IPS-18a (cell line): Measurements from ENCODE around the gene MALT1.

Experiments
- H3K27ac ChIP-seq: one replicate; pipeline ENCODE4 v1.5.1; 2013; ENCODE audit warnings: low read length
- H3K27me3 ChIP-seq: one replicate; pipeline ENCODE4 v1.6.1; 2013; ENCODE audit warnings: mild to moderate bottlenecking, low read length; ENCODE audit not compliant: control insufficient read depth, insufficient read depth
- H3K36me3 ChIP-seq: one replicate; pipeline ENCODE4 v1.6.1; 2013; ENCODE audit warnings: low read depth, low read length; ENCODE audit not compliant: control insufficient read depth
- H3K4me1 ChIP-seq: one replicate; pipeline ENCODE4 v1.6.1; 2013; ENCODE audit warnings: low read depth, low read length; ENCODE audit not compliant: control insufficient read depth
- H3K4me3 ChIP-seq: one replicate; pipeline ENCODE4 v1.5.1; 2013; ENCODE audit warnings: low read length
- H3K9ac ChIP-seq: one replicate; pipeline ENCODE4 v1.6.1; 2013; ENCODE audit warnings: mild to moderate bottlenecking, low read length, moderate library complexity
- H3K9me3 ChIP-seq: one replicate; pipeline ENCODE4 v1.6.1; 2013; ENCODE audit warnings: low read depth, low read length; ENCODE audit not compliant: control insufficient read depth

Gene MALT1

GRCh38 chr18:58694720-58695468, 23.6 kb downstream of the MALT1 start:
- Histone ChIP-seq H3K4me1 (no peaks in the 10 kb centered on the region), H3K36me3 (peaks cover 8% of the 10 kb centered on the region), H3K9me3 (no peaks in the 10 kb centered on the region), H3K27me3 (no peaks in the 10 kb centered on the region), H3K4me3 (no peak overlapping the region), H3K9ac (no peak overlapping the region), H3K27ac (no peak overlapping the region)

- H3K4me3 ChIP-seq, result no peak overlapping the region
- H3K27ac ChIP-seq, result no peak overlapping the region
- peaks cover 8% of the 10 kb centered on the region for H3K36me3 ChIP-seq
- H3K4me1 ChIP-seq, result no peaks in the 10 kb centered on the region
- H3K9ac ChIP-seq, result no peak overlapping the region
- no peaks in the 10 kb centered on the region for H3K9me3 ChIP-seq
- no peaks in the 10 kb centered on the region for H3K27me3 ChIP-seq
Measured at GRCh38 chr18:58695772-58696171, 24.5 kb downstream of the MALT1 start.

- H3K4me1 ChIP-seq, result no peaks in the 10 kb centered on the region
- H3K27ac ChIP-seq, result no peak overlapping the region
- no peak overlapping the region for H3K4me3 ChIP-seq
- H3K36me3 ChIP-seq, result peaks cover 14% of the 10 kb centered on the region
- H3K9me3 ChIP-seq, result no peaks in the 10 kb centered on the region
- H3K27me3 ChIP-seq, result no peaks in the 10 kb centered on the region
- H3K9ac ChIP-seq, result no peak overlapping the region
Measured at GRCh38 chr18:58697146-58697545, 25.9 kb downstream of the MALT1 start.

GRCh38 chr18:58698701-58699193, 27.5 kb downstream of the MALT1 start:
- peaks cover 17% of the 10 kb centered on the region for H3K36me3 ChIP-seq
- H3K4me3 ChIP-seq, result no peak overlapping the region
- no peak overlapping the region for H3K9ac ChIP-seq
- no peaks in the 10 kb centered on the region for H3K4me1 ChIP-seq
- H3K27me3 ChIP-seq, result no peaks in the 10 kb centered on the region
- no peak overlapping the region for H3K27ac ChIP-seq
- H3K9me3 ChIP-seq, result no peaks in the 10 kb centered on the region

GRCh38 chr18:58699551-58699950, 28.3 kb downstream of the MALT1 start:
- H3K36me3 ChIP-seq, result peaks cover 17% of the 10 kb centered on the region
- no peak overlapping the region for H3K27ac ChIP-seq
- no peaks in the 10 kb centered on the region for H3K9me3 ChIP-seq
- H3K27me3 ChIP-seq, result no peaks in the 10 kb centered on the region
- no peak overlapping the region for H3K9ac ChIP-seq
- no peaks in the 10 kb centered on the region for H3K4me1 ChIP-seq
- no peak overlapping the region for H3K4me3 ChIP-seq

- Histone ChIP-seq H3K27me3 (no peaks in the 10 kb centered on the region), H3K27ac (no peak overlapping the region), H3K9me3 (no peaks in the 10 kb centered on the region), H3K4me3 (no peak overlapping the region), H3K4me1 (no peaks in the 10 kb centered on the region), H3K9ac (no peak overlapping the region), H3K36me3 (peaks cover 17% of the 10 kb centered on the region)
Measured at GRCh38 chr18:58700209-58700608, 28.9 kb downstream of the MALT1 start.

GRCh38 chr18:58712930-58713329, 41.7 kb downstream of the MALT1 start:
- Histone ChIP-seq H3K27me3 (no peaks in the 10 kb centered on the region), H3K36me3 (no peaks in the 10 kb centered on the region), H3K27ac (no peak overlapping the region), H3K9ac (no peak overlapping the region), H3K4me1 (no peaks in the 10 kb centered on the region), H3K9me3 (no peaks in the 10 kb centered on the region), H3K4me3 (no peak overlapping the region)

GRCh38 chr18:58714259-58714658, 43.0 kb downstream of the MALT1 start:
- no peak overlapping the region for H3K9ac ChIP-seq
- no peaks in the 10 kb centered on the region for H3K36me3 ChIP-seq
- H3K27me3 ChIP-seq, result no peaks in the 10 kb centered on the region
- H3K9me3 ChIP-seq, result no peaks in the 10 kb centered on the region
- no peak overlapping the region for H3K27ac ChIP-seq
- no peaks in the 10 kb centered on the region for H3K4me1 ChIP-seq
- H3K4me3 ChIP-seq, result no peak overlapping the region

GRCh38 chr18:58714821-58715220, 43.6 kb downstream of the MALT1 start:
- Histone ChIP-seq H3K4me3 (no peak overlapping the region), H3K36me3 (no peaks in the 10 kb centered on the region), H3K4me1 (no peaks in the 10 kb centered on the region)

GRCh38 chr18:58715540-58715939, 44.3 kb downstream of the MALT1 start:
- Histone ChIP-seq H3K4me3 (no peak overlapping the region), H3K9me3 (no peaks in the 10 kb centered on the region), H3K27ac (no peak overlapping the region), H3K9ac (no peak overlapping the region), H3K27me3 (no peaks in the 10 kb centered on the region), H3K4me1 (no peaks in the 10 kb centered on the region), H3K36me3 (no peaks in the 10 kb centered on the region)

More at GRCh38 chr18:58714821-58715220, 43.6 kb downstream of the MALT1 start:
- Histone ChIP-seq H3K27me3 (no peaks in the 10 kb centered on the region), H3K9ac (no peak overlapping the region), H3K27ac (no peak overlapping the region), H3K9me3 (no peaks in the 10 kb centered on the region)

- H3K36me3 ChIP-seq, result no peaks in the 10 kb centered on the region
- H3K4me3 ChIP-seq, result no peak overlapping the region
- H3K27ac ChIP-seq, result no peak overlapping the region
Measured at GRCh38 chr18:58716060-58716756, 44.9 kb downstream of the MALT1 start.

More at GRCh38 chr18:58716060-58716756, 44.9 kb downstream of the MALT1 start:
- Histone ChIP-seq H3K27me3 (no peaks in the 10 kb centered on the region), H3K9ac (no peak overlapping the region), H3K4me1 (no peaks in the 10 kb centered on the region), H3K9me3 (no peaks in the 10 kb centered on the region)
